Measurements from ENCODE around the gene ZNF525.

Gene ZNF525

GRCh38 chr19:53381376-53381775, 15.9 kb downstream of the ZNF525 start:
- no peak for DNase-seq (ENCODE audit: low read depth in 1 of 2, low spot score in 1 of 2)
- TF ChIP-seq REST (IDR thresholded peaks at IDR 0.05; ENCODE audit: insufficient replicate concordance, low read depth) (no peak), GABPA (IDR thresholded peaks at IDR 0.05; ENCODE audit: low read depth) (no peak), POLR2AphosphoS5 (IDR thresholded peaks at IDR 0.05; ENCODE audit: low read depth) (no peak), SPI1 (IDR thresholded peaks at IDR 0.05; ENCODE audit: borderline replicate concordance, low read depth) (no peak), CTCF (IDR thresholded peaks at IDR 0.05; ENCODE audit: insufficient read depth, low read length) (no peak)
- H3K4me3 ChIP-seq (replicated peaks; ENCODE audit: insufficient read depth, low read length), result no peak overlapping the region
- no peaks in the 10 kb centered on the region for H3K27me3 ChIP-seq (ENCODE audit: insufficient read depth, poor library complexity, severe bottlenecking)
- H3K27ac ChIP-seq (replicated peaks), result no peak overlapping the region

GRCh38 chr19:53388168-53388567, 22.7 kb downstream of the ZNF525 start:
- Histone ChIP-seq H3K27me3 (ENCODE audit: insufficient read depth, poor library complexity, severe bottlenecking) (no peaks in the 10 kb centered on the region), H3K27ac (replicated peaks) (no peak overlapping the region), H3K4me3 (replicated peaks; ENCODE audit: insufficient read depth, low read length) (no peak overlapping the region)
- TF ChIP-seq GABPA (IDR thresholded peaks at IDR 0.05; ENCODE audit: low read depth) (no peak), CTCF (IDR thresholded peaks at IDR 0.05; ENCODE audit: insufficient read depth, low read length) (no peak), POLR2AphosphoS5 (IDR thresholded peaks at IDR 0.05; ENCODE audit: low read depth) (no peak), REST (IDR thresholded peaks at IDR 0.05; ENCODE audit: insufficient replicate concordance, low read depth) (no peak), SPI1 (IDR thresholded peaks at IDR 0.05; ENCODE audit: borderline replicate concordance, low read depth) (no peak)
- DNase-seq (ENCODE audit: low read depth in 1 of 2, low spot score in 1 of 2), result no peak

DNA sequence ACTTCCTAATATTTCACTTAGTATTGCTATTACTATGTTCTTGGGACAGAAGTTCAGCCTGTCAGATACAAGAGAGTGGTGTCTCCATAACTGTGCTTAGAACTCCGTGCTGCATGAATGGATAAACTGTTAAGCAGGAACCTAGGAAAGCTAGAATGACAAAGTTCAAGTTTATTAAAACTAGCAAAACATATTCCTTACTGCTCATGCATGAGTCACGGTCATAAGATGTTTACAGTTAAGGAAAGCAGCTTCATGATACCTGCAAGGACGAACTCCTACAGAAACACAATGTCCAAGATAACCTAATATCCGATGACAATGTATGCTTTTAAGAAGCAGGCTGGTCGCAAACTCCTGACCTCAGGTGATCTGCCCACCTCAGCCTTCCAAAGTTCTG, 23.4 kb downstream of the ZNF525 start:
- TF ChIP-seq SPI1 (IDR thresholded peaks at IDR 0.05; ENCODE audit: borderline replicate concordance, low read depth) (no peak), GABPA (IDR thresholded peaks at IDR 0.05; ENCODE audit: low read depth) (no peak), REST (IDR thresholded peaks at IDR 0.05; ENCODE audit: insufficient replicate concordance, low read depth) (no peak), CTCF (IDR thresholded peaks at IDR 0.05; ENCODE audit: insufficient read depth, low read length) (no peak), POLR2AphosphoS5 (IDR thresholded peaks at IDR 0.05; ENCODE audit: low read depth) (no peak)
- H3K4me3 ChIP-seq (replicated peaks; ENCODE audit: insufficient read depth, low read length), result no peak overlapping the region
- no peak for DNase-seq (ENCODE audit: low read depth in 1 of 2, low spot score in 1 of 2)
- no peak overlapping the region for H3K27ac ChIP-seq (replicated peaks)
- no peaks in the 10 kb centered on the region for H3K27me3 ChIP-seq (ENCODE audit: insufficient read depth, poor library complexity, severe bottlenecking)

Measured in HL-60 (cell line).